ENCODE results near the gene ARFGEF3. TPM values are rescaled to one million over a fixed set of nuclear protein-coding genes. Genes with fewer than 3 reads are reported as not detected.

Gene ARFGEF3
- total RNA-seq: under 0.01 and 0.22 TPM in 2 replicates

DNA sequence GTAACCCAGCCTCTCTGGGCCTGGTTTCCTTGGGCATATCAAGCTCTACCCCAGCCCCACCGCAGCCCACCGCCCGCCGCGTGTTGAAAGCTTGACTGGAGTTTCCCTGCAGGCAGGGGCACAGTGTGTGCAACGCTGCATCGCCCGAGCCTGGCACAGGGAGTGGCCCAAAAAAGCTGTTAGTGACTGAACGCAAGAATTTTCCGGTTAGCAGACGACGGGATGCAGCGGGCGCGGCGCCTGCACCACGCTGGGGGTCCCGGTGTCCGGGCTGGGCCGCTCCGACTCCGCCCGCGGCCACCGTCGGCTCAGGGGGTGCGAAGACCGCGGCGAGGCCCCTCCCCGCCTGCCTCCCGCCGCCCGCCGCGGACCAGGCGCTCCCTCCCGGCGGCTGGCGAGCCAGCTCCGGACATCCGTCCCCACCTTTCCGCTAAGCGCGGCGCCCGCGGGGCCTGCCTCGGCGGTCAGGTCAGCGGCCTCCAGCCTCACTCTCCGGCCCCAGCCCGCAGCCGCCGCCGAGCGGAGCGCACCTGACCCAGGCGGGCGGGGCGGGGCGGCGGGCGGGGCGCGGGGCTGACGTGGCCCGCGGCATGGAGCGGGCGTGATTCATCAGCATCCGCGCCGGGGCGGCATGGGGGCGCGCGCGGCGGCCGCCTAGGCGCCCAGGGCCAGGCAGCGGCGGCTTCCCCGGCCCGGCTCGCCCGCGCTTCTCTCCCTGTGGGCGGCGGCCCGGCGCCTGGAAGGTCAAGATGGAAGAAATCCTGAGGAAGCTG is at the start of gene ARFGEF3:
ARFGEF3 (plus strand) TSS at position 602 of the 773 bp plus-strand sequence; CDS start at position 750, 148 bp downstream.

DNA sequence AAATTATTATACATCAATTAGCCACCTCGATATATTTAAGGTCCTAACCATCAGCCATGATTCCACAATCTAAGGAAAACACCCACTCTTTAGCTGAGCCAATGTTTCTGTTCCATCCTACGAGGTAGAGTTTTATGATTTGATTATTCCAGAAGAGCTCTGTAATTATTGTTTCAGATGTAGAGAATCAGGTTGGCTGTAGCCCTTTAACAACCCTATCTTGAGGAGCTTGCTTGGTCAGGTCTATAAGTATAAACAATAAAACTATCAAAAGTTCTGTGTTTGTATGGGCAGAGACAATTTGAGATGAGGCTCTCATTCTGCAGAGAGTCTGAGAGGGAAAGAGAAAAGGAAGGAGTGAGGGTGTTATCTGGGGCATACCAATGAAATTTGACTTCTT is 56.7 kb downstream of the ARFGEF3 start, which contains the start of gene PBOV1:
PBOV1 (minus strand) TSS at position 43 of the 400 bp plus-strand sequence. CDS start 96 bp downstream, outside the sequence.

DNA sequence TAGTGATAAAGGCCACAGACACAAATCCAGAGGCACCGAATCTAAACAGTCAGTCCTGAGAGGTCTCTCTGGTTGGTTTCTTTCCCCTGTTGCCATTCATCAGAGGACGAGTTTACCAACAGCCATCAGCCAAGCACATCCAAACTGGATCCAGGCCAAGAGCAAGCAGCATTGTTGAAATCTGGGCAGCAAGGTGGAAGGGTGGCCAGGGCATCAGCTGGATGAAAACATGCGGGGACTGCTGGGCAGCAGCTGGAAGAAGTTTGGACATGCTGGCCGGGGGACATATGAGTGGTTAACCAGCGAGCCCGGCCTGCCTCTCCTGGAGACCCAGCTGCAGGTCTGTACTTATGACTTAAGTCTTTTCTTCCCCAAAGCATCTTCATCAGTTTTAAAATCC is 216.1 kb downstream of the ARFGEF3 start, which contains the start of gene SMIM28:
SMIM28 (plus strand) TSS at position 62 of the 400 bp plus-strand sequence; CDS start at position 230, 168 bp downstream.

Small RNA genes within 50 kb of the gene (small RNA-seq; reads per million reads assigned to genes)
- not detected for gene AL031003.1 (ENCODE audit: low replicate concordance)

Other genes starting within 250 kb of the ARFGEF3 start
- gene PERP, start 54.5 kb upstream of the ARFGEF3 start, total RNA-seq: 10.7 and 18.6 TPM in 2 replicates
- gene PBOV1, start 56.6 kb downstream of the ARFGEF3 start, total RNA-seq: not detected in 2 replicates
- not detected in 2 replicates for gene SMIM28, start 216.0 kb downstream of the ARFGEF3 start, total RNA-seq
- 7.7 and 35.2 TPM in 2 replicates for gene HEBP2, start 242.3 kb downstream of the ARFGEF3 start, total RNA-seq